Motor neuron (in vitro differentiated cells): ENCODE results near the gene AP1S2. TPM values are rescaled to one million over a fixed set of nuclear protein-coding genes. Genes with fewer than 3 reads are reported as not detected.
"Not testable (repeated sequence)": the region's sequence is repeated elsewhere in the genome, so short reads cannot be mapped to it uniquely, and the experiment has no call there.

Experiments used
- ATAC-seq, 8 experiments: fragments of 200-7000 bp; cut with Tn5 transposase; replicated peaks in 6 of 8; 2 replicates each; pipeline ENCODE4 v1.8.0; 2021; ENCODE audit warnings: mild to moderate bottlenecking in 8 of 8, moderate library complexity in 8 of 8
- H3K27ac ChIP-seq, 2 donors: fragments of 250-450 bp; sonication (Bioruptor Pico); 2 replicates each; pipeline ENCODE4 v1.9.0; 2021; ENCODE audit warnings: antibody characterized with exemption in 2 of 2, mild to moderate bottlenecking in 2 of 2, moderate library complexity in 1 of 2
- H3K4me1 ChIP-seq, 2 donors: fragments of 250-450 bp; sonication (Bioruptor Pico); replicated peaks in 1 of 2; 2 replicates each; pipeline ENCODE4 v1.6.1; 2021; ENCODE audit warnings: antibody characterized with exemption in 2 of 2, mild to moderate bottlenecking in 2 of 2, moderate library complexity in 1 of 2
- H3K4me3 ChIP-seq, 5 donors: fragments of 250-450 bp; sonication (Bioruptor Pico); 2 replicates each; pipeline ENCODE4 v1.9.0; 2021; ENCODE audit warnings: antibody characterized with exemption in 5 of 5, mild to moderate bottlenecking in 5 of 5, moderate library complexity in 4 of 5
- WGBS, 10 experiments: fragments of 450-650 bp; shearing (Covaris generic); methylation state at CpG; one replicate each; pipeline ENCODE4 v1.0.0; 2022; 5-methylcytosine and 5-hydroxymethylcytosine counted together
- in situ Hi-C, 9 experiments: fragments of 400-800 bp; cut with MboI; loops; one replicate each; pipeline ENCODE4 v1.15.0; 2021; ENCODE audit warnings: low sequenced_read_pairs in 9 of 9, low pct_unique_long_range_greater_than_20kb in 2 of 9; ENCODE audit not compliant: unreplicated experiment in 9 of 9
- total RNA-seq, 8 experiments: library from RNA; unstranded; fragments of 300-600 nt; gene quantifications; 2 replicates each; pipeline versions ENCODE4 v1.2.3 to v1.2.4, GENCODE V29; 2022

Gene AP1S2
- total RNA-seq, 8 experiments from 2014 or later, result 50.0 to 137 (median 77.4) TPM

DNA sequence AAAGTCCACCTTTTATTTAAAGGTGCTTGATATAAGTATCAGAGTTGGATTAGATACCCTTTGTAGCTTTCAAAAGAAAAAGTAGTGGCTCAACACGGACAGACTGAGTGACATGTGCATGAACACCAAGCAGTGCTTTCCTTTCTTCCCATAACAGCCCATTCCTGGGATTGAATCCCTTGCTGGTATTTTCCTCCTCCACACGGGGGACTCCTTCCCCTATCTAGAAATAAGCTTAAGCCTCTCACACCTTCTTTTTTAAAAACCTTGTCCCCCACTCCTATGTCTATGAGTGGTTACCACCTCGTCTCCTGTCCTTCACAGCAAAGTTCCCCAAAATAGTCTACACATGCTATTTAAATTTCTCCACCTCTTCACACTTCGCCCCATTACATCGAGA is 5.1 kb downstream of the AP1S2 start:
- in situ Hi-C loops, result no loop called here
- H3K4me1 ChIP-seq, result peaks cover 0 to 21% of the 10 kb centered on the region in 2 donors
- WGBS, 10 experiments, result 14 to 90% (median 40%) methylated on average over 1 to 2 of the region's 5 CpGs; no CpG with 5 or more reads in 6 of the 10 experiments
- no peak overlapping the region for H3K4me3 ChIP-seq
- no peak overlapping the region for H3K27ac ChIP-seq
- peak in 2 of 8 experiments; percentile 16 to 45 for ATAC-seq

DNA sequence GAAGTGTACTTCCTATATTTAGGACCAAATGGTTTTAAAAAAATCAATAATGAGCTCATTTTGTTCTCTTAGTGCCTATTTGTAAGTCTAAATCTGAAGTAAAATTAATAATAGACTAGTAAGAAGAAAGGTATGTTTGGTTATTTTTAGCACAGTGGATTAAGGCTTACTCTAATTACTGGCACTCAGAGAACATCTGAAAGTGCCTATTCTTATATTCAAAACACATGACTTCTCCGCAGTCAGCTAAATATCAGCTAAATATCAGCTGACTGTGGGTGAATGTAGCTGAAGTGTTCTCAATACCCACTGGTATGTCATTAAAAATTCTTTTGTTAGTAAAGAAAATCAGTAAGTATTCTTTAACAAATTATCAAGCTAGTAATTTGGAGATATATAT is 6.0 kb downstream of the AP1S2 start:
- in situ Hi-C loops, result no loop called here
- no peak overlapping the region for H3K4me3 ChIP-seq
- peaks cover 0 to 21% of the 10 kb centered on the region in 2 donors for H3K4me1 ChIP-seq
- 38 to 100% (median 87%) methylated on average over 1 of the region's 1 CpG; no CpG with 5 or more reads in 6 of the 10 experiments for WGBS, 10 experiments
- H3K27ac ChIP-seq, result no peak overlapping the region
- ATAC-seq, result peak in 2 of 8 experiments; percentile 42 to 69

DNA sequence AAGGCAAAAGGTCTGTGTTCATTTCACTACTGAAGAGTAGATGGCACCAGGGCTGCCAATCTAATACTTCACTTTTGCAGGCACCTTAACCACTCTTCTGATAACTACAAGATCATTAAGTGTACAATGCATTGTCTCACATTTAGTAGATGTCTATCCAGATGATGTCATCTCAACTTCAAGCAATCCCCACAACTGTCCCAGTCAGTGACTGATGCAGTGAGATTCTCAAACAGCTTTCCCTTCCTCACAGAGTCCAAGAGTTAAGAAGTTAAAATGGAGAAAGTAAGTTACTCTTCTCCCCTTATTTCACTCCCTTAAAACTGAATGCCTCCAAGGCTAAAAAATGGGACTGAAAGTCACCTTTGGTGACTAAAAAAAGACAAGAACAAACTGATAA is 10.7 kb downstream of the AP1S2 start:
- Histone ChIP-seq H3K27ac (no peak overlapping the region), H3K4me3 (no peak overlapping the region), H3K4me1 (peaks cover 0 to 6% of the 10 kb centered on the region in 2 donors)
- no peak for ATAC-seq
- in situ Hi-C loops, result no loop called here

DNA sequence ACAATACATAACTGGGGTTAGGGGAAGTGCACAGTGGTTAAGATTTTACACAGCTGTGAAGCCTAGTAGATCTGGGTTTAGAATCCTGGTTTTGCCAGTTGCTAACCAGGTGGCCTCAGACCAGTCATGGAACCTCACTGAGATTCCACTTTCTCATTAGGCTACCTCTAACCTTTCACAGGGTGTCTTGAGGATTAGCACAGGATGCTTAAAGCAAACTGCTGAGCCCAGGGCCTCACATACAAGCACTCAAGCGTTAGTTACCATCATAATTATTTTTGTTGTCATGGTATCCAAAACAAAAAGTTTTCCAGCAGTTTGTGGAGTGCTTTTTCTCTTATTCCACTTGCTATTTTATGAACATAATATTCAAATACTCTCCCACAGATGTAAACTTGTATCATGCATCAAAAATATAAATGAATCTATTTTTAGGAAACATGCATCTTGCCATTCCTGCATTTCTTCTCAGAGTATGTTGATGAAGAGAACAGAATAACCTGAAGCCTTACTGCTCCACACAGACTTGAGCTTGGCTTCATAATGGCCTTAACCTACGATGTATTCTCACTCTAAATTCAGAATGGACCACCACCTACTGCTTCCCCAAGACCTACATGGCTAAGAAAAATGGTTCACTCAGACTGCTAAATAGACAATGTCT is 12.6 kb downstream of the AP1S2 start:
- ATAC-seq, result peak in 3 of 8 experiments; percentile 30 to 93 (median 57)
- no peak overlapping the region for H3K4me3 ChIP-seq
- in situ Hi-C loops, result no loop called here
- 0 to 88% (median 17%) methylated on average over 1 of the region's 2 CpGs; no CpG with 5 or more reads in 7 of the 10 experiments for WGBS, 10 experiments
- H3K27ac ChIP-seq, result no peak overlapping the region
- no peaks in the 10 kb centered on the region for H3K4me1 ChIP-seq

DNA sequence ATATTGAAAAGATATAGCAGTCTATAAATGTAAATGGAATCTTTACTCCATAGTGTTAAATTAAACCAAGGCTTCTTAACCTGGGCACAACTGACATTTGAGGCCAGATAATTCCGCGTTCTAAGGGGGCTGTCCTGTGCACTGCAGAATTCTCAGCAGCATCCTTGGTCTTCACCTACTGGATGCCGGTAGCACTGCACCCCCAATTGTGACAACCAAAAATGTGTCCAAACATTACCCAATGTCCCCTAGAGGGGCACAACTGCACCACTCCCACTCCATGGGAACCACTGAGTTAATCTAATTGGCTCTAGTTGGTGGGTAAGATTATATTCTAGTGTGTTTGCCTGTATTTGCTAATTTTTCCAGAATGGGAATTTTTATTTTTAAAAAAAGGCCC is 16.6 kb downstream of the AP1S2 start:
- in situ Hi-C loops, result no loop called here
- ATAC-seq, result no peak
- Histone ChIP-seq H3K4me3 (no peak overlapping the region), H3K4me1 (no peaks in the 10 kb centered on the region), H3K27ac (no peak overlapping the region)
- 80 to 100% (median 90%) methylated on average over 2 to 3 of the region's 3 CpGs; no CpG with 5 or more reads in 7 of the 10 experiments for WGBS, 10 experiments

DNA sequence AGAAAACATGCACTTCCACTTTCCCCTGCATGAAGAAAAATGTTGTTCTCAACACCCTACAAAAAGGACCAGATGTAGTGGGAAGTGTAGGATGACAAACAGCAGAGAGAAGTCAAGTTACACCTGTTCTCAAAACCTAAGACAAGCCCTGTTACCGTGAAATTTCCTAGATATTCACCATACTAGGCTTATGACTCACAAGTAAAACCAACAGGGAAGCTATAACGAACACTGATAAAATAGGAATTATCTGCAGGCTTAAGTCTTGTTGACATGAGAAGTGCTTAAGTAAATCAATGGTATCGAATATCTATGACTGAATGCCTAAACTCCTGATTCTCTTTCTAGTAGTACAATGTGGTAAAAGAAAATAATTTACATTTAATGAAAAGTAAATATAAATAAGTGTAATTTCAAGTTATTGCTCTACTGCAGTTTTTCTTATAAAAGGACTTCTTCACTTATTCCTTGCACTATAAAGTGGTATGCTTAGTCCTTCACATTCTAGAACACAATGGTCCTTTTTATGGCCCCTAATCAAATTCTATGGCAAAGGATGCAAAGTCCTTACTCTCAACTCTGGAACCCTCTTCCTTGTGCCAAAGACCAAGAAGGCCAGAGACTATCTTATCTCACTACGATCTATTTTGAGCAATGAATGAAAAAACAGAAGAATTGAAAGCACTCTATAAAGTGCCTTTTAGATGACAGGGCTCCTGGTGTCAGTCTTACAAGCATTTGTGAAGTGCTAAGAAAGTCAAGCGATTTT is 19.6 kb downstream of the AP1S2 start:
- no peak for ATAC-seq
- in situ Hi-C loops, result no loop called here
- Histone ChIP-seq H3K4me3 (no peak overlapping the region), H3K4me1 (no peaks in the 10 kb centered on the region), H3K27ac (no peak overlapping the region)
- 38 to 100% (median 89%) methylated on average over 1 to 3 of the region's 5 CpGs; no CpG with 5 or more reads in 3 of the 10 experiments for WGBS, 10 experiments

DNA sequence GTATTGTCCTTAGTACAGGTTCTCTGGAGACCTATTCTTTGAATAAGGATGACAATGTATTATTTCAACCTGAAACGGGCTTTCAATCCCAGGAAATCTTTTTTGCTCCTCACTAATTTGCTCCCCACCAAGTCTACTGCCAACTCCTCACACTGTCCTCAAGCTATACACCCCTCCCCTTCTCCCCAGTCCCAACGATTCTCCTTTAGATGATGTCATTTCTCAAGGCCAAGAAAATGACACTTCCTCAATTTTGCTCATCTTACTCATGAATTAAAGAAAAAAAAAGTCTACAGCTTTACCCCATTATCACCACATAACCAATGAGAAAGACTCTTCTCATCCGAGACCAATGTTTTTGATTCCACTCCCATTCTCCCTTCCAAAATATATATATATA is 20.6 kb downstream of the AP1S2 start:
- 71 to 100% methylated on average over 1 to 3 of the region's 3 CpGs; no CpG with 5 or more reads in 8 of the 10 experiments for WGBS, 10 experiments
- no peak for ATAC-seq
- in situ Hi-C loops, result no loop called here

DNA sequence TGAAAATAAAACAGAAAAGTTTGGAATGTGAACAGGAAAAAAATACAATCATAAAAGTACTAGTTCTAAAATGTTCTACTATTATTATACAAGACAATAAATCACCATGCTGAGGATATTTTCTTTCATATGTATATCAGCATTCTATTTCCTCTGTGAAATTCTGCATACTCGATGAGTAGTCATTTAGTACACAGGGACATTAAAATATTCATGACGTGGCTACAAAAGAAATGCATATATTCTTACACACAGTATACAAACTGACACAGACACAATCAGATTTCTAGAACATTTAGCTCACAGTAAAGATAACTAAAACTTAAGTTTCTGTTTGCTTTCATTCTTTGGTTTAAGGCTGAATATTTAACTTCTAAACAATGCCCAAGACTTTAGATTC is 23.3 kb downstream of the AP1S2 start:
- in situ Hi-C loops, H3K4me1 ChIP-seq: not testable (repeated sequence)
- WGBS, 10 experiments, result no CpG with 5 or more reads among the region's 2 CpGs

More for the DNA sequence above, 20.6 kb downstream of the AP1S2 start:
- Histone ChIP-seq H3K27ac (no peak overlapping the region), H3K4me1 (no peaks in the 10 kb centered on the region), H3K4me3 (no peak overlapping the region)

DNA sequence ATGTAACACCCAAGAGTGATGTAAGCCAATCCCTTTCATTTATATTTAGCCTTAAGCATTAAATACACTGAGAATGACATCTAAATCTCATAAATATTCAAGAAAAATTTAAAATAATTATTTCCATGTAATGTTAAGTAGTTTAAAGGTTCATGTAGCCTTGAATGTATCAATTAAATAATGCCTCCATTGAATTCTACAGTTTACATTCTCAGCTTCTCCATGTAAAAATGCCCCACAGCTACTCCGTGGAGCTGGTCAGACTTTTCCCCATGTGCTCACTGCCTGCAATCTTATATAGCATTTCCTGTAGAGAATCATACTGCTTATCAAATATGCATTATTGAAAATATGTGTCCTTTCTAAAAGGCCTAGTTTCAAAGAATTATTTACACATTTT is 25.4 kb downstream of the AP1S2 start:
- 17 to 100% (median 50%) methylated on average over 1 of the region's 1 CpG; no CpG with 5 or more reads in 5 of the 10 experiments for WGBS, 10 experiments
- Histone ChIP-seq H3K4me3 (no peak overlapping the region), H3K27ac (no peak overlapping the region), H3K4me1 (no peaks in the 10 kb centered on the region)
- in situ Hi-C loops, result no loop called here
- peak in 1 of 8 experiments; percentile 73 for ATAC-seq

More for the DNA sequence above, 23.3 kb downstream of the AP1S2 start:
- peak in 4 of 8 experiments; percentile 32 to 96 (median 86) for ATAC-seq
- not testable (repeated sequence) for H3K4me3 ChIP-seq, H3K27ac ChIP-seq

DNA sequence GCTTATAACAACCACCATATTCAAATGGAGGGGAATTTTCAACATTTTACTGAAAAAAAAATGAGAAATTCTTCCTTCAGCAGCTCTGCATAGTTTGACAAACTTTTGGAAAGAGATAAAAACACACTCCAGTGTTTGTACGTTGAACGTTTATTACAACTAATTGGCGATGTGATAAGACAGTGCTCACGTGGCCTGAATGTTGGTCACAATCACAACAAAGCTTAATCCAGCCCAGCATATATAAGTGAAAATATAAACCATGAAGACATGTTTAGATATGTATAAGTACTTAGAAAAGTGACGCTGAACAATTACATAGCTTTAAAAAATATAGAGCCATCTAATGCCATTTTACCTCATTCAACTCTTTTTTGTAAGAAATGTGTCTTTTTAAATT is 28.7 kb downstream of the AP1S2 start:
- in situ Hi-C loops, result no loop called here
- Histone ChIP-seq H3K27ac (no peak overlapping the region), H3K4me3 (no peak overlapping the region), H3K4me1 (no peaks in the 10 kb centered on the region)
- ATAC-seq, result no peak
- 82 to 100% (median 100%) methylated on average over 1 to 4 of the region's 5 CpGs; no CpG with 5 or more reads in 5 of the 10 experiments for WGBS, 10 experiments

DNA sequence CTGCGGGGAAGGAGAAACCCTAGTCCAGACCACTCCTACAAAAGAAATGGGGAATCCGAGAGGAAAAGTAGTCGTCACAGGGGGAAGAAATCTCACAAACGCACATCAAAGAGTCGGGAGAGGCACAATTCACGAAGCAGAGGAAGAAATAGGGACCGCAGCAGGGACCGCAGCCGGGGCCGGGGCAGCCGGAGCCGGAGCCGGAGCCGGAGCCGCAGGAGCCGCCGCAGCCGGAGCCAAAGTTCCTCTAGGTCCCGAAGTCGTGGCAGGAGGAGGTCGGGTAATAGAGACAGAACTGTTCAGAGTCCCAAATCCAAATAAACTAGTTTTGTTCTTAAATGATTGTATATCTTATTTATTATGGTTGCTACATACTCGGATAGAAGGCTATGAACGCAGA is 31.7 kb downstream of the AP1S2 start:
- in situ Hi-C loops, result loop anchor here in 1 of 9 experiments (25.0 kb wide), 1 partner anchor 864 kb away; no protein-coding TSS in a partner anchor
- 90 to 100% (median 98%) methylated on average over 1 to 16 of the region's 23 CpGs; no CpG with 5 or more reads in 6 of the 10 experiments for WGBS, 10 experiments
- Histone ChIP-seq H3K4me3 (no peak overlapping the region), H3K27ac (no peak overlapping the region), H3K4me1 (no peaks in the 10 kb centered on the region)
- no peak for ATAC-seq

DNA sequence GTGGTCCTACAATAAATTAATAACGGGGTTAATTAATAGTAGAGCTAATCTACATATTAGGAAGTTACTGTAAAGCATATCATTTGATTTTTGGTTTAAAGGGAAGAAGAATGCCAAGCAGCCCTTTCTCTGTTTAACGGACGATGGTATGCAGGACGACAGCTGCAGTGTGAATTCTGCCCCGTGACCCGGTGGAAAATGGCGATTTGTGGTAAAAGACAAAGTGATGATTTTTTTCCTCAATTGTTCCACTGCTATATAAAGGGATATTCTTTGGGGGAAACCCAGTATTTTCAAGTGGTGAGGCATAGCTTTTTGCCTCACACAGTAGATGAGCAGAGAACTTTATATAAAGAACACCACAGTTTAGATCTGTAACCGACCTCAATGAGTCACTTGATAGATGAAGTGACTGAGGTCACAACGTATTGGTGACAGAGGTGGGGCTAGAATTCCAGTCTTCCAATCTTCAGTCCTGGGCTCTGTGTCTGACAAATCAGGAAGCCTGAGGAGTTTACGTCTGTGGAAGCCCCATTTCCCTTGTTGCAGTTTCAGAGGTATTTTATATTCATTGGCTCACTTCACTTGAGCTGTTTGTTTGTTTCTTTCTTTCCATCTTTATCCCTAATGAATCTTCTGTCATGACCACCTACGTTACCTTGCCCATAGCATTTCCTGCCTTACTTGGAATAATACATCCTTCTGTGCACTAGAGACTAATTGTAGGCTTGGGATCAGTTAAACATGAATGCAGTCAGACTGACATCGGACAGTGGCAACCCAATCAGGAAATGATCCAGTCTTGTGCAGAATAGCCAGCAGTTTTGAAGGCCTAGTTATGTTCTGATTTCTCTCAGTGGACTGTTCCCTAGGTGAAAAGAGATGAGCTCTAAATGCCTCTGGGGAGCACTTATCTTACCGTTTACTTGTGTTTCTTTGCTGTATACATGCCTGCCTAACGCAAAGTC is 34.2 kb downstream of the AP1S2 start:
- 82 to 100% (median 91%) methylated on average over 1 to 14 of the region's 14 CpGs; no CpG with 5 or more reads in 2 of the 10 experiments for WGBS, 10 experiments
- in situ Hi-C loops, result loop anchor here in 1 of 9 experiments (25.0 kb wide), 1 partner anchor 867 kb away; no protein-coding TSS in a partner anchor
- peak in 1 of 8 experiments; percentile 41 for ATAC-seq

More for the DNA sequence above, 34.2 kb downstream of the AP1S2 start:
- Histone ChIP-seq H3K27ac (no peak overlapping the region), H3K4me3 (no peak overlapping the region), H3K4me1 (peaks cover 7 to 11% of the 10 kb centered on the region in 2 donors)
